HG02852 (cell line): ENCODE results near the gene CCSER2.
"Not testable (repeated sequence)": the region's sequence is repeated elsewhere in the genome, so short reads cannot be mapped to it uniquely, and the experiment has no call there.

Experiments
- ATAC-seq: cut with Tn5 transposase; IDR thresholded peaks from one replicate; pipeline ENCODE4 v1.9.1; 2021; ENCODE audit warnings: mild to moderate bottlenecking, moderate library complexity; ENCODE audit not compliant: unreplicated experiment

The CCSER2 gene

GRCh38 chr10:84328418-84329195 lies at the start of gene CCSER2:
CCSER2 (plus strand) TSS chr10:84328589; CDS start chr10:84371053, 42,464 bp downstream.
- peak; percentile 68 for ATAC-seq

GRCh38 chr10:84279876-84280475 lies 48.4 kb upstream of the CCSER2 start:
- ATAC-seq, result not testable (repeated sequence)

- ATAC-seq, result no peak
These were observed 41.7 kb upstream of the CCSER2 start for GRCh38 chr10:84286695-84287094.

GRCh38 chr10:84288151-84288550 lies 40.2 kb upstream of the CCSER2 start:
- no peak for ATAC-seq

GRCh38 chr10:84289521-84290200 lies 38.7 kb upstream of the CCSER2 start:
- ATAC-seq, result no peak

GRCh38 chr10:84290235-84290634 lies 38.2 kb upstream of the CCSER2 start:
- ATAC-seq, result no peak

GRCh38 chr10:84291384-84291783 lies 37.0 kb upstream of the CCSER2 start:
- no peak for ATAC-seq

- peak; percentile 69 for ATAC-seq
These were observed 35.9 kb upstream of the CCSER2 start for GRCh38 chr10:84292502-84292901.

- no peak for ATAC-seq
These were observed 35.2 kb upstream of the CCSER2 start for GRCh38 chr10:84293171-84293570.

- no peak for ATAC-seq
These were observed 34.8 kb upstream of the CCSER2 start for GRCh38 chr10:84293574-84294016.

GRCh38 chr10:84294766-84295447 lies 33.5 kb upstream of the CCSER2 start:
- peak; percentile 76 for ATAC-seq

- ATAC-seq, result no peak
These were observed 32.1 kb upstream of the CCSER2 start for GRCh38 chr10:84296091-84296981.

- ATAC-seq, result no peak
These were observed 30.3 kb upstream of the CCSER2 start for GRCh38 chr10:84298057-84298456.

GRCh38 chr10:84302223-84302622 lies 26.2 kb upstream of the CCSER2 start:
- ATAC-seq, result no peak

- ATAC-seq, result no peak
These were observed 21.5 kb upstream of the CCSER2 start for GRCh38 chr10:84306751-84307384.

GRCh38 chr10:84308021-84308420 lies 20.4 kb upstream of the CCSER2 start:
- no peak for ATAC-seq

- ATAC-seq, result peak; percentile 68
These were observed 19.7 kb upstream of the CCSER2 start for GRCh38 chr10:84308481-84309304.

GRCh38 chr10:84310470-84310869 lies 17.9 kb upstream of the CCSER2 start:
- no peak for ATAC-seq

- ATAC-seq, result no peak
These were observed 16.8 kb upstream of the CCSER2 start for GRCh38 chr10:84311576-84311975.
